Liver (tissue), 9 donors: ENCODE data around the gene SCRN2. TPM values are rescaled to one million over a fixed set of nuclear protein-coding genes. Genes with fewer than 3 reads are reported as not detected.

Experiments used
- DNase-seq: peaks from one replicate; pipeline ENCODE4 v3.0.0-alpha.2; 2017; ENCODE audit warnings: low spot score
- H3K27ac ChIP-seq, 2 donors: one replicate each; pipeline ENCODE4 v1.7.0; 2013; ENCODE audit warnings: inconsistent platforms in 2 of 2, low read length in 2 of 2, control low read depth in 1 of 2, low read depth in 1 of 2, mild to moderate bottlenecking in 1 of 2
- H3K27me3 ChIP-seq, 4 donors: one replicate each; pipeline versions ENCODE4 v1.6.1 to v1.7.0; 2013; ENCODE audit warnings: low read length in 3 of 4, inconsistent platforms in 1 of 4, mild to moderate bottlenecking in 1 of 4, moderate library complexity in 1 of 4; ENCODE audit not compliant: control insufficient read depth in 4 of 4, insufficient read depth in 4 of 4
- H3K36me3 ChIP-seq, 4 donors: one replicate each; pipeline versions ENCODE4 v1.6.1 to v1.7.0; 2013; ENCODE audit warnings: low read length in 3 of 4, mild to moderate bottlenecking in 3 of 4, low read depth in 1 of 4, moderate library complexity in 1 of 4; ENCODE audit not compliant: control insufficient read depth in 4 of 4, insufficient read depth in 3 of 4
- H3K4me1 ChIP-seq, 4 donors: one replicate each; pipeline versions ENCODE4 v1.6.1 to v1.7.0; 2013; ENCODE audit warnings: low read length in 3 of 4, mild to moderate bottlenecking in 3 of 4, moderate library complexity in 1 of 4; ENCODE audit not compliant: control insufficient read depth in 4 of 4, insufficient read depth in 4 of 4
- H3K4me3 ChIP-seq, 3 donors: one replicate each; pipeline versions ENCODE4 v1.6.1 to v1.7.0; 2013; ENCODE audit warnings: low read length in 3 of 3, control low read depth in 1 of 3, low read depth in 1 of 3, mild to moderate bottlenecking in 1 of 3
- H3K9ac ChIP-seq, 2 donors: one replicate each; pipeline ENCODE4 v1.7.0; 2013; ENCODE audit warnings: low read length in 2 of 2, mild to moderate bottlenecking in 2 of 2, moderate library complexity in 2 of 2, control low read depth in 1 of 2, low read depth in 1 of 2
- H3K9me3 ChIP-seq, 4 donors: one replicate each; pipeline versions ENCODE4 v1.6.1 to v1.7.0; 2013; ENCODE audit warnings: low read length in 3 of 4; ENCODE audit not compliant: control insufficient read depth in 4 of 4
- ATF3 ChIP-seq: IDR thresholded peaks from 2 replicates; pipeline ENCODE4 v1.6.1; 2016; ENCODE audit warnings: antibody characterized with exemption
- EGR1 ChIP-seq, 2 donors: IDR thresholded peaks; 2 replicates each; pipeline ENCODE4 v1.6.1; 2016 to 2018; ENCODE audit warnings: antibody characterized with exemption in 2 of 2, low read depth in 2 of 2
- FOXA1 ChIP-seq: IDR thresholded peaks from 2 replicates; pipeline ENCODE4 v1.6.1; 2016; ENCODE audit warnings: antibody characterized with exemption
- FOXA2 ChIP-seq: IDR thresholded peaks from 2 replicates; pipeline ENCODE4 v1.6.1; 2016; ENCODE audit warnings: antibody characterized with exemption
- HNF4A ChIP-seq, 2 donors: conservative IDR thresholded peaks; 2 replicates each; pipeline ENCODE4 v1.6.1; 2016; ENCODE audit warnings: antibody characterized with exemption in 2 of 2, mild to moderate bottlenecking in 2 of 2
- JUND ChIP-seq, 2 donors: IDR thresholded peaks; 2 replicates each; pipeline ENCODE4 v1.6.1; 2016; ENCODE audit warnings: antibody characterized with exemption in 2 of 2
- MAX ChIP-seq: IDR thresholded peaks from 2 replicates; pipeline ENCODE4 v1.6.1; 2016; ENCODE audit warnings: antibody characterized with exemption
- NR2F2 ChIP-seq: IDR thresholded peaks from 2 replicates; pipeline ENCODE4 v1.6.1; 2016; ENCODE audit warnings: antibody characterized with exemption
- RAD21 ChIP-seq, 2 donors: IDR thresholded peaks; 2 replicates each; pipeline ENCODE4 v1.6.1; 2016; ENCODE audit warnings: antibody characterized with exemption in 2 of 2, mild to moderate bottlenecking in 2 of 2
- REST ChIP-seq: IDR thresholded peaks from 2 replicates; pipeline ENCODE4 v1.6.1; 2016; ENCODE audit warnings: antibody characterized with exemption, mild to moderate bottlenecking
- RXRA ChIP-seq, 2 donors: IDR thresholded peaks; 2 replicates each; pipeline ENCODE4 v1.6.1; 2017 to 2018; ENCODE audit warnings: antibody characterized with exemption in 2 of 2, mild to moderate bottlenecking in 1 of 2
- SP1 ChIP-seq: IDR thresholded peaks from 2 replicates; pipeline ENCODE4 v1.6.1; 2018; ENCODE audit warnings: antibody characterized with exemption, mild to moderate bottlenecking
- YY1 ChIP-seq: IDR thresholded peaks from 2 replicates; pipeline ENCODE4 v1.6.1; 2016; ENCODE audit warnings: antibody characterized with exemption, mild to moderate bottlenecking
- WGBS: extraction: QIAGEN DNeasy Blood & Tissue Kit; methylation state at CpG from one replicate; pipeline ENCODE4 v1.1.7; 2013; 5-methylcytosine and 5-hydroxymethylcytosine counted together
- polyA plus RNA-seq, 2 donors: library from polyadenylated mRNA; stranded (reverse) in 1 of 2; unstranded in 1 of 2; fragments of 200-250 nt in 1 of 2; fragments of >200 nt in 1 of 2; fragmentation: Nextera tagmentation in 1 of 2; extraction: Ambion mirVana in 1 of 2; gene quantifications; one replicate each; pipeline versions ENCODE4 v1.2.1 to v1.2.3, GENCODE V29; 2013 to 2015
- total RNA-seq, 2 donors: library from RNA; depleted of rRNA; stranded (reverse); fragments of >200 nt; gene quantifications; one replicate each; pipeline ENCODE4 v1.2.3, GENCODE V29; 2014
- donor health status: healthy.
- donor health status: healthy.
- donor health status: healthy.
- donor health status: healthy.
- donor health status: healthy.

SCRN2 gene
- total and polyA plus RNA-seq, 4 donors: 17.8 to 27.4 (median 20.3) TPM

- Histone ChIP-seq H3K4me1 (no peaks in the 10 kb centered on the region), H3K27me3 (no peaks in the 10 kb centered on the region), H3K36me3 (no peaks in the 10 kb centered on the region), H3K4me3 (no peak overlapping the region), H3K9me3 (no peaks in the 10 kb centered on the region), H3K9ac (no peak overlapping the region), H3K27ac (no peak overlapping the region)
- no peak for TF ChIP-seq YY1
- no peak for TF ChIP-seq JUND (IDR thresholded peaks at IDR 0.05)
- no peak for TF ChIP-seq MAX
- no peak for TF ChIP-seq NR2F2
- TF ChIP-seq EGR1 (IDR thresholded peaks at IDR 0.05; ENCODE audit: low read depth in 2 of 2): no peak
- no peak for TF ChIP-seq REST
- TF ChIP-seq FOXA1: no peak
- TF ChIP-seq ATF3: no peak
- no peak for TF ChIP-seq RAD21 (IDR thresholded peaks at IDR 0.05)
- TF ChIP-seq HNF4A (conservative IDR thresholded peaks at IDR 0.05): no peak
- TF ChIP-seq SP1: no peak
- no peak for TF ChIP-seq FOXA2
- WGBS: 96% methylated on average over 5 of the region's 5 CpGs
- DNase-seq: no peak
Observed at GRCh38 chr17:47860386-47860785, 19.3 kb upstream of the SCRN2 start.

GRCh38 chr17:47857551-47858455 is 16.7 kb upstream of the SCRN2 start:
- 85% methylated on average over 16 of the region's 16 CpGs for WGBS
- Histone ChIP-seq H3K9ac (no peak overlapping the region), H3K36me3 (no peaks in the 10 kb centered on the region), H3K27ac (no peak overlapping the region), H3K4me1 (no peaks in the 10 kb centered on the region), H3K27me3 (peaks cover 0 to 9% (median 3%) of the 10 kb centered on the region in 4 donors), H3K9me3 (no peaks in the 10 kb centered on the region), H3K4me3 (no peak overlapping the region)
- DNase-seq: no peak
- no peak for TF ChIP-seq SP1

GRCh38 chr17:47856830-47857229 is 15.8 kb upstream of the SCRN2 start:
- Histone ChIP-seq H3K36me3 (no peaks in the 10 kb centered on the region), H3K9ac (no peak overlapping the region), H3K27ac (no peak overlapping the region), H3K27me3 (peaks cover 0 to 11% (median 6%) of the 10 kb centered on the region in 4 donors), H3K4me1 (no peaks in the 10 kb centered on the region), H3K4me3 (no peak overlapping the region), H3K9me3 (no peaks in the 10 kb centered on the region)
- TF ChIP-seq RXRA (IDR thresholded peaks at IDR 0.05): no peak
- no peak for TF ChIP-seq EGR1 (IDR thresholded peaks at IDR 0.05; ENCODE audit: low read depth in 2 of 2)
- no peak for DNase-seq
